Neural cell (in vitro differentiated cells): Measurements from ENCODE around the gene RAI1.

Source experiments
- TAF1 ChIP-seq: IDR thresholded peaks from 2 replicates; pipeline ENCODE4 v1.6.1; 2012; ENCODE audit warnings: low read depth
- TF ChIP-seq, protein P1 (sequence below): fragments of 450-650 bp; IDR thresholded peaks from 2 replicates; pipeline ENCODE4 v1.5.1; 2014; ENCODE audit warnings: antibody characterized with exemption, mild to moderate bottlenecking, moderate library complexity; ENCODE audit not compliant: poor library complexity, severe bottlenecking

DNA sequence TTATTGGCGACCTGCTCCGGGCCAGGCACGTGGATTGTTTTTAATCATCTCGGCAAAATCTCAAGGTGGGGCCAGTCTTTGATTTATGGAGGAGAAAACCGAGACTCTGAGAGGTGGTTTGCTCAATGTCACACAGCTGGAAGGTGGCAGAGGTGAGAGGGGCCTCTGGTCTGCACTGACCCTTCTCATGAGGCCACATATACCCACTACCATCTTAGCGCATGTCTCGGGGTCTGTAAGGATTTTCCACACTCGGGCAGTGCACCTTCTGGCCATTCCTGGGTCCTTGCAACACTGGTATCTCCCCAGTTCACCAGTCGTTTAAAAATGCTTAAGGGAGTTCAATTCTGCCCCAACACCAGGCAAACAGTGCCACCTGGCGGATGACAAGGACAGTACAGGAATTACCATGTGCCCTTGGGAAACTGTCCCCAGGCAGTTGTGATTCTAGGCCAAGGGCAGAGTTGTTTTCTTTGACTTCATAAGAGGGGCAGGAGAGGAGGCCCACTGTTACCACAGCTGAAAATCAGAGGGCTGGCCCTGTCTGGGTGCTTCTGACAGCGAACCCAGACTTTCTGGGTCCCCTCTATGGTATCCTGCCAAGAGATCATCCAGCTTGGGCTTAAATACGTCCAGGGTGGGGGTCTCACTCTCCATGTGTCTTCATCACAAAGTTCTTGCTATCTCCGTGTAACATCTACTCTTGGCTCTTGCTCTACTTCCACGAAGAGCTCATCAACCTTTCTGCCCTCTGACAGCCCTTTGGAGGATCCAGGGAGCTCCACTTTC, 39.4 kb upstream of the RAI1 start:
- TF ChIP-seq, protein P1, sequence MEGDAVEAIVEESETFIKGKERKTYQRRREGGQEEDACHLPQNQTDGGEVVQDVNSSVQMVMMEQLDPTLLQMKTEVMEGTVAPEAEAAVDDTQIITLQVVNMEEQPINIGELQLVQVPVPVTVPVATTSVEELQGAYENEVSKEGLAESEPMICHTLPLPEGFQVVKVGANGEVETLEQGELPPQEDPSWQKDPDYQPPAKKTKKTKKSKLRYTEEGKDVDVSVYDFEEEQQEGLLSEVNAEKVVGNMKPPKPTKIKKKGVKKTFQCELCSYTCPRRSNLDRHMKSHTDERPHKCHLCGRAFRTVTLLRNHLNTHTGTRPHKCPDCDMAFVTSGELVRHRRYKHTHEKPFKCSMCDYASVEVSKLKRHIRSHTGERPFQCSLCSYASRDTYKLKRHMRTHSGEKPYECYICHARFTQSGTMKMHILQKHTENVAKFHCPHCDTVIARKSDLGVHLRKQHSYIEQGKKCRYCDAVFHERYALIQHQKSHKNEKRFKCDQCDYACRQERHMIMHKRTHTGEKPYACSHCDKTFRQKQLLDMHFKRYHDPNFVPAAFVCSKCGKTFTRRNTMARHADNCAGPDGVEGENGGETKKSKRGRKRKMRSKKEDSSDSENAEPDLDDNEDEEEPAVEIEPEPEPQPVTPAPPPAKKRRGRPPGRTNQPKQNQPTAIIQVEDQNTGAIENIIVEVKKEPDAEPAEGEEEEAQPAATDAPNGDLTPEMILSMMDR, result peak; percentile 91
- TF ChIP-seq TAF1, result no peak
